ENCODE results near the gene FBXW10B.
"Not testable (repeated sequence)": the region's sequence is repeated elsewhere in the genome, so short reads cannot be mapped to it uniquely, and the experiment has no call there.

The FBXW10B gene

DNA sequence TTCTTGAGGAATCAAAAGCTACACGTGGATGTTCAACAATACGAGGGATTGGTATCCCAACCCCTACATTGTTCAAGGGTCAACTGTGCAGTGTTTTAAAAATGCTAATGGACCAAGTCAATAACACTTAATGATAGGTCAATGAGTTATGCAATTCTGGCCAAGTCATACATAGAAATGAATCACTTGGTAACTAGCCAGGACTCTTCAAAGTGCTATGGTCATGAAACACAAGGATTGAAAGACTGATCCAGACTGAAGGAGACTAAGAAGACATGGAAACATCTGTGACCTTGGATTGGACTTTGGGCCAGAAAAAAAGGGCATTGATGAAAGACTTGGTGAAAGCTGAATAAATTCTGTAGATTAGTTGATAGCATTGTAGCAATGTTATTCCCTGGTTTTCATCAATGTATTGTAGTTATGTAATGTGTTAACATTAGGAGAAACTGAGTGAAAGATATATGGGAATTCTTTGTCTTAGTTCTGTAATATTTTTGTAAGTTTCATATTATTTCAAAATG is 11.5 kb upstream of the FBXW10B start:
- DNase-seq, result not testable (repeated sequence)

DNA sequence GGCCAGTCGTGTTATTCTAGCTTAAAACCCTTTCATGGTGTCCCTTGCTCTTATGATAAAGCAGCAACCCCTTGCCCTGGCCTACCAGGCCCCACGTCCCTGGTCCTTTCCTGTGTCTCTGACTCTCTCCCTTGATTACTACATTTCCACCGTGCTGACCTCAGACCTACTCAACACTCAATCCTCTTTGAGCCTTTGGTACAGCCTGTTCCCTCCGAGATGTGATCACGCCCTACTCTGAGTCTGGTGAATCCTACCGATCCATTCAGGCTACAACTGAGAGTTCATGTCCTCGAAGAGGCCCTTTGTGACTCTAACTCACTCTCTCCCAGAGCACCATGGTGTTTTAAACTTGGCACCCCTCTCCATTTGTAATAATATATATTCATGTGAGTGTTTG is 10.5 kb upstream of the FBXW10B start:
- DNase-seq, result not testable (repeated sequence)

DNA sequence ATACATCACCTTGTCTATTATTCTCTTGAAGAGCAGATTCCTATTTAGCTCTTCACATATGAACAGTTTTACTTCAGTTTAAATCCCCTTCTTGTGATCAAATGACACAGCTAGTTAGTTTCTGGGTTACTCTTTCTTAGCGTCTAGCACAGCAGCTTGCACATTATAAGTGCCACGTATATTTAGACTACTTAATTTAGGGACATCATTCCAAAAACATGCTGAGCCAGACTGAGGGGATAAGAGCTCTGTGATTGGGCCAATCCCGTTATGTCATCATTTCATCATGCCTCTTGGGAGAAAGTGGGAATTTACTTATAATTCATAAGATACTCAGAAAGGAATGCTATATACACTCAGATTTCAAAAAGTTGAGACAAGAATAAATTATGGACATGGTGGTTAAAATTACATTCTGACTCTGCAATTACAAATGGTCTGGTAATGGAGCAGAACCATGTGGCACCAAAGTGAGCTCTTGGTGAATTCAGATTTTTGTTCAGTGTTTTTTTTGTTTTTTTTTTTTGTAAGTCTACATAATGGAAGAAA is 4.2 kb upstream of the FBXW10B start:
- peak; percentile 78 for DNase-seq

DNA sequence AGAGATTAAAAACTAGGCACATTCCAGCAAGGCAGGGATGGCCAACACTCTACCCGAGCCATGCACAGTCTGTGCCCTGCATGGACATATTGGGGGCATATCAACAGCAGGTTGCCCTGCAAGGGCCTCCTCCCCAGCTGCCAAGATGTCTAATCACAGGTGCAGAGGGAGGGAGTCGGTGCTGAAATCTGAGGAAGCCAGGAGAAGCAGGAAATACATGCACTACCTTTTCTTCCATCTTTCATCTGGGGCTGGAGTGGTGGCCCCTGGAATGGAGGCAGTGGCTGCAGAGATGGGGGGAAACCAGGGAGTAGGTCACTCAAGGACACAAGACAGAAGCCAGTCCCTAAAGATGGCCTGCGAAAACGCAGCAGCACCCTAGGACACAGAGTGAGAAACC is 3.8 kb upstream of the FBXW10B start:
- DNase-seq, result not testable (repeated sequence)

DNA sequence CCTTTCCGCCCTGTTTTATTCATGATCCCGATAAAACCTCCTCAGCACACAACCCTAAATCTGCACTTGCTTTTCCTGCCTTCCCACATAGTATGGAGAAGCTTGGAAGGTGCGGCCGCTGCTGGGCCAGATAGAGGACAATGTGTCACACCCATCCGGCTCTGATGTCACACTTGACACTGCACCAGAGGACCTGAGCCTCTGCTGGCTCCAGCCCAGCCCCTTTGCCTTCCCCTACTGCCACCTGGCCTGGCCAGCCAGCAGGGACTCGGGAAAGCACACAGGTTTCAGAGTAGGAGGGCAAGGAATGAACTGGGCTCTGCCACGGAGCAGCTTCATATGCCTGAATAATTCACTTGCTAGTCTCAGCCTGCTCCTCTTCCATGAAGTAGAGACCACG is 2.6 kb upstream of the FBXW10B start:
- not testable (repeated sequence) for DNase-seq

DNA sequence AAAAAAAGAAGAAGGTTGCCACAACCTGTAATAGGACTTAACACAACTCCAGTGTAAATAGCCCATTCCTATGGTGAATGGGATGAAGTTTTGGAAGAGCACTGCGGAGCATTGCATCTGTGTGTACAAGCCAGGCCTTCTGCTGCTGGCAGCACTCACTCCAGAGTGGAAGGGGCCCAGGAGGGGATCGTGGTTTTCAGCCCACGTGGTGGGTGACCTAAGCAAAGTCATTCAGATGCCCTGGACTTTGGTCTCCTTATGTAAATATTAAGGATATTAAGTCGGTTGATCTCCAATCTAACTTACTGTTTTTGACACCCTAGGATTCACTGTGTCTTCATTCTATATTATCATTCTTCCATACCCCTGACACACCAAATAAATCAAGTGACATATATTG is 2.7 kb downstream of the FBXW10B start:
- DNase-seq, result not testable (repeated sequence)

DNA sequence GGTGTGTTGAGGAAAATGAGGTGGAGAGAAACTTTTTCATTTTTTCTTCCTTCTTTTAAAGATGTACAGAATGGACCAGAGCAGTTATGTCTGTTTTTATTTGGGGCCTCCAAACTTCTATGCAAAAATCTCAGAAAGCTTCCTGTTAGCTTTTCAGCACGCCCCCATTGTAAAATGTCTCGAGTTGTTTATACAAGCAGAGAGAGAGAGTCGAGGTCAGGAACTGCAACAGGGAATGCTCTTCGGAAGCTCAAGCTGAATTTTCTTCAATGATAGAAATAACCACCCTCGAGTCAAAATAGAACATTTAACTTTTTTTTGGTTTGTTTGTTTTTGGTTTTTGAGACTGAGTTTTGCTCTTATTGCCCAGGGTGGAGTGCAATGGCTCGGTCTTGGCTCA is 3.7 kb downstream of the FBXW10B start:
- DNase-seq, result not testable (repeated sequence)

DNA sequence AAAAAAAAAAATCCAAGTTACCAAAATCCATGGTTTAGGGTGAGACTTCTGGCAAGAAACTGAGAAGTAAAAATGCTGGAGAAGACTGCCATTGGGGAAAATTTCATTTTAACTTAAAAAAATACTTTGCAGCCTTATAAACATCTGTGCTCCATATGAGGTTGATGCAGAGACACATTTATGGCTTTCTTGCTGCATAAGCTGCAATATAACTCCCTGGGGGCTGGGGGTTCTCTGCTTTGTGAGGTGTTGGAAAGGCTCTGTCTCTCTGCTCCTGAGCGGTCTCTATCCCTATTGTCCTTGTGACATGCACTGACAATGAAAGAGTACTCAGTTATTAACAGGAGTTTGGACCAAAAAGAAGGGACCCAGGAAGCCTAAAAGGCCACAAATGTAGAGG is 6.4 kb downstream of the FBXW10B start:
- not testable (repeated sequence) for DNase-seq

DNA sequence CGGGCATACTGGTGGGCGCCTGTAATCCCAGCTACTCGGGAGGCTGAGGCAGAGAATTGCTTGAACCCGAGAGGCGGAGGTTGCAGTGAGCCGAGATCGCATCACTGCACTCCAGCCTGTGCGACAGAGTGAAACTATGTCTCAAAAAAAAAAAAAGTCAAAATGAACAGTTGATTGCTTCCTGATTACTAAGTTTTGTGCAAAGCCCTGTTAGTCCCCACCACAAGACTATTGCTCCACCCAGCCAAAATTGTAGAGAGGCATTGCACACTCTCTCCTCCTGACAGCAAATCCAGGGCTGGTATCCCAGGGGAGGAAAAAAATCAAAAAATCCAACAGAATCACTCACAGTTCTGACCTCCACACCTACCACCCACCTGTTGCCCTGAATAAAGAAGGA is 26.5 kb downstream of the FBXW10B start:
- DNase-seq, result not testable (repeated sequence)

DNA sequence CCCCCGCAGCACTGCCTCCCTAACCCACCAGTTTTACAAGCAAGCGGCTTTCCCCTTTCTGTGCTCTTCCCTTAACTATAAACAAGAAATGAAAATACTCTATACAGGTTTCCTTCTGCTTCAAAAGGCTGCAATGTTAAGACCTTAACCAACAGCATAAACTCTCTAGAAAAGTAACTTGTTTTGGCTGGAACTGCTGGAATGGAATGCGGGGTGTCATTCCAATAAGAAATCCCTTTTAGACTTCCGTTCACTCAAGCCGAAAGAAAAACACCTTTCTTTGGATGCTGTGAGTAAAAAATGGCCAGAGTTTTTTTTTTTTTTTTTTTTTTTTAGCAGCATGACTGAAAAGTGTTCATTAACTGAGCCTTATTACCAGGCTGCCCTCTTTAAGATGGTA is 27.5 kb downstream of the FBXW10B start:
- DNase-seq, result not testable (repeated sequence)

DNA sequence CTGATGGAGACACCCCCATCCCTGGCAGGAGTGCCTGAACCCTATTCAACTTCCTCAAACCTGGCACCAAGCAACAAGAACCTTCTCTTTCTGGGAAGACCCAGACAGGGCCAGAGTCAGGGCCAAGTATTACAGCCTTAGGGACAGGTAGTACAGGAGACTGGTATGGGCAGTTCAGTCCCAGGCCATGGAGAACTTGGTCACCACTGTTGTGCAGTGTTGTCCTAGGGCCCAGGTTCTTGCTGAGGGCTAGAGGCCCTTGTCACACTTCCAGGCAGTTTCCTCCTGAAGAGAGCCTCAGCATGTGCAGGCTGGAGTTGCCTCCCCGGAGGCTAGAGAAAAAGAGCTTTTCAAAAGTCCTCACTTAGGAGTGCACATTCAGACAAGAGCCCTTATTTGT is 28.7 kb downstream of the FBXW10B start:
- DNase-seq, result not testable (repeated sequence)

DNA sequence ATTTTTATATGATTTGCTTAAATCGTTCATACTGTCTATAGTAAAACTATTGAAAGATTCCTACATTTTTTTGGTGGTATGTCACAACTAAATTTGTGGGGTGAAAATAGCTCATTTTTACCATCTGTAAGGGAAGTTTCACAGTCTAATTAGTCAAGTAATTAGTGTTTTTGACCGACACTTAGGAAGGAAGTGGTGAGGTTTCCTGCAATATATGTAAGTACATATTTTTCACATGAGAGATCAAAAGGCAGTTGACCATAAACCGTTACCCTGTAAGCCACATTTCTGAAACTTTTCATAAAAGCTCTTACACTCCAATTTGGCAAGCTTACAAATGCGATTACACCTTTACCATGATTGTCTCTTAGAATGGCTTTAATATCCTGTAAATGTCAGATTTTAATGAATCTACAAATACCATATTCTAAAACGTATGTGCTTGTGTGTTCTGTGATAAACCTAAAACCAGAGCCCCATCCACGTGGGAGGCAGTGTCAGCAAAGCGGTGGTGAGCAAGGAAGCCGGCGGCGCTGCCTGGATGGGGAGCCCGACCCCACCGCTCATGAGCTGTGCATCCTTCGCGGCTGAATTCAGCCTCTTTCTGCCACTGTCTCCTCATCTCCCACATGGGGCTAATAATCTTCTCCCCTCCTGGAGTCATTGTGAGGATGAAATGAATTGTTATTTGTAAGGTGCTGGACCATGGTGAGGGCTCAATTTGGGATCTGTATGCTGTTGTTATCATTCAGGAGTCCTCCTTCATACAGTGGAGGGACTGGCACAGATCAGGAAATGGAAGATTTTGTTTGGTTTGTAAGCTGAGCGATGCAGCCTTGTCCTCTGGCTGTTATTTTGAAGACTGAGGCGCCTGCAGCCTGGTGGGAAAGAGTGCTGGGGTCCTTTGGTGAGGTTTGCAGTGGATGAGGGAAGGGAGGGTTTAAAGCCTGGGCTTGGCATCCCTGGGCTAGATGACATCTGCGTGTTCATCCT is 29.7 kb downstream of the FBXW10B start:
- DNase-seq, result not testable (repeated sequence)

DNA sequence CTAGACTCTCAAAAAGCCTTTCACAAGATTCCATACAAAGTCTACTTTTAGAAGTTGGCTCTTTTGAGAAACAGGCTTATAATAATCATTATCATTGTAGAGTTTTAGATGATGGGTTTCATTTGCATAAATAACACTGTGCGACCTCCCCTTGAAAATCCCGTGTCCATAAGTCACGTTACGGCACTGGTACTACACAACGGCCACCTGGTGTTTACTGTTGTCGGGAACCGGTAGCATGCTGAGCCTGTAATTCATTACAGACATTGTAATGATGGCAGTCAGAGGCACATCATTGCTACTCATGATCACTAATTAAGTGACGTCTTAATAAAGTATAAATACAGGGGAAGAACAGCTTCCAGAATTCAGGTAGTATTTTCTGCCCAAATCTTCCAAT is 31.5 kb downstream of the FBXW10B start:
- DNase-seq, result not testable (repeated sequence)

DNA sequence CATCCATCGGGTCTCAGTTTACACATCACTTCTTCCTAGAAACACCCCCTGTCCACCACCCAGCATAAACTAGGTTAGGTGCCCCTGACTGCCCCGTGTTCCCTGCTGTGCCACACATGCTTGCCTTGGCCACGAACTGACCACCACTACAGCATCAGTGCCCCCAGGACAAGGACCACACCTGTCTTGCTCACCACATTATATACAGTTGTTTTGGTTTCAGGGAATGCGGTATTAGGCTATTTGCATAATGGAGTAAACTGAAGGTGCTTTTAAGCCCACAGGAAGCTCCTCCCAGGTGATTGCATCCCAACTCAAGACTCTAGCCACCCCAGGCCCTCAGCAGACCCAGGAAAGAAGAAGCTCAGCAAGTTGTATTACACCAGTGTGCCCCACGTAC is 36.2 kb downstream of the FBXW10B start:
- DNase-seq, result not testable (repeated sequence)

DNA sequence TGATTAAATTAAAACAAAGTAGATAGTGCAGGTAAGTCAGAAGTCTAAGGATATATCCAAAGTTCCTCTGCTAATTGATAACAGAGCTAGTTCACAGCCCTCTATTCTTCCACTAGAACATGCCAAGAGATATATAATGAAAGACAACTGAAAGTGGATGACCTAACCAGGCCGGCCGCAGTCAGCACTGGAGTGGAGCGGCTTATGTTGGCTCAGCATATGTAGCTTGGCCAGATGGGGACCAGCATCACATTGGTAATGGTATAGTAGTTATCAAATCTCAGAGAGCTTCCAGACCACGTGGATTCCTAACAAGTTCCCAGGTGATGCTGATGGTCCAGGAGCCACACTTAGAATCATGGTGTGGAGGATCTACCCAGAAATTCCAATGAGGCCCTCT is 38.0 kb downstream of the FBXW10B start:
- DNase-seq, result not testable (repeated sequence)

DNA sequence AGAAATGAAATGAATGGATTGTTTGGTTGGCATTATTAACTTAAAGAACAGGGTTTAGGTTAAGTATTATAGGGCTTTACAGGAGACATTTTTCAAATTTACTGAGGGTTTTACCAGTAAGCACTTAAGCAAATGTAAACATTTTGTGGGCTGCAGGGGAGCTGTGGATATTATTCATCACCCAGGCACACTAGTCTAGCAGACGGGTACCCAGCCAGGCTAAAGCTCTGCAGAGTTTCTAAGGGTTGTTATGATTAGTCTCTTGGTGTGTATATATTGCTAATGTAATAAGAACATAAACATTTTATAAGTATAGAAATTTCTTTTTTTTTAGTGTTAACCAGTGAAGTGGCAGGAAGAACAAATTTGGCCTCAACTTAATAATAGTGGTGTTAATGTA is 42.7 kb downstream of the FBXW10B start:
- not testable (repeated sequence) for DNase-seq

DNA sequence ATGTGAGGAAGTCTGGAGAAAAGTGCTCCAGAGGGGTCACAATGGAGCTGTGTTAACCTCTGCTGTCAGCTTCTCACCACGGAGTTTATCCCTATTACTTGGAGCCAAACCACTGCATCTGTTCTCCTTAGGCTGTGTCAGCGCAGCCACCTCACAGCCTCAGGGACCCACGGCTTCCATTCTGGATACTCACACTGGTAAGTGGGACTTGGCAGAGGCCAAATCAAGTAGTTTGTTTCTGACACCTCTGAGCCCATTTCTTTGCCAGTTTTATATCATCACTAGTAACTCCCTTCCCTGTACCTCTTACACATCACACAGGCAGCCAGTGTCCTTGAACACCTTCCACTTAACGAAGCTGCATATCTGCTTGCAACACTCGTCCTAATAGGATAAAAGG is 44.8 kb downstream of the FBXW10B start:
- not testable (repeated sequence) for DNase-seq

DNA sequence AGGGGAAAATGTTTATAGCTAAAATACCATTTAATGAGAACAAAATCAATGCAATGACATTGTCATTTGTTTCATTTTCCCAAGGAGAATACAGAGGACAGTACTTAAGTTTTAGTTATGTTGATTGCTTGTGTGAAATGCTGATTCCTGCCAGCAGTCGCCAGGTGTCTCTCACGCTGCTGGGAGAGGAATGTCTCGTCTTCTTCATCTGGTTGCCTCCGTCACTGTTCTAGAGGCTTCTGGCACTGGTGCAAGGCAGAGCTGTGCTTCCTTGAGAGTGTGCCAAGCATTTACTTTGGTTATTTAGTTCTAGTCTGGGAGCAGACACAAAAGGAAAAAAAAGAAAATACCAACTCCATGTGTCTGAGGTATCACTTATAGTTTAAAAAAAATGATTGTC is 45.6 kb downstream of the FBXW10B start:
- DNase-seq, result not testable (repeated sequence)
